IPS-18c (cell line): ENCODE results near the gene ULK2.

ENCODE experiments used
- H3K4me3 ChIP-seq: 2 replicates; pipeline ENCODE4 v1.7.0; 2013; ENCODE audit warnings: low read depth, mild to moderate bottlenecking, low read length, moderate library complexity; ENCODE audit not compliant: insufficient read depth
- H3K9me3 ChIP-seq: one replicate; pipeline ENCODE4 v1.6.1; 2013; ENCODE audit warnings: mild to moderate bottlenecking, low read length, moderate library complexity; ENCODE audit not compliant: control insufficient read depth, insufficient read depth

ULK2 gene

GRCh38 chr17:19757536-19758180 lies 110.1 kb downstream of the ULK2 start:
- no peak overlapping the region for H3K4me3 ChIP-seq
- no peaks in the 10 kb centered on the region for H3K9me3 ChIP-seq

DNA sequence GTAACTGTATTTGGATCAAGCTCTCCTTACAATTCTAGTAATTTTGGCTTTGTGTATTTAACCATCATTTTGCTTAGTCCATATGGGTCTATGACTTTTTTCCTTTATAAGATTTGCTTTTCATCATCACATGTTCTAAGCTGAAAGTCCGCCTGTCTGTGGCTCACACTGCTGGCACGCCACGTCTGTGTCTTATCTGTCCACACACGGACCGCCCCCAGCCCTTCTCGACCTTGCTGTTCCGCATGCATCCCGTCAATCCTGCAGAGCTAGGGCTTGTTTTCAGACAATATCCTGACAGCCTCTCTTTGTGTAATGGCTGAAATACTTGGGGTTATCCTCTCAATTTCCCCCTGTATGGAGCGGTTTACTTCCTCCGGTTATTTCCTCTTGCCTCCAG lies 111.2 kb downstream of the ULK2 start:
- Histone ChIP-seq H3K4me3 (no peak overlapping the region), H3K9me3 (no peaks in the 10 kb centered on the region)

DNA sequence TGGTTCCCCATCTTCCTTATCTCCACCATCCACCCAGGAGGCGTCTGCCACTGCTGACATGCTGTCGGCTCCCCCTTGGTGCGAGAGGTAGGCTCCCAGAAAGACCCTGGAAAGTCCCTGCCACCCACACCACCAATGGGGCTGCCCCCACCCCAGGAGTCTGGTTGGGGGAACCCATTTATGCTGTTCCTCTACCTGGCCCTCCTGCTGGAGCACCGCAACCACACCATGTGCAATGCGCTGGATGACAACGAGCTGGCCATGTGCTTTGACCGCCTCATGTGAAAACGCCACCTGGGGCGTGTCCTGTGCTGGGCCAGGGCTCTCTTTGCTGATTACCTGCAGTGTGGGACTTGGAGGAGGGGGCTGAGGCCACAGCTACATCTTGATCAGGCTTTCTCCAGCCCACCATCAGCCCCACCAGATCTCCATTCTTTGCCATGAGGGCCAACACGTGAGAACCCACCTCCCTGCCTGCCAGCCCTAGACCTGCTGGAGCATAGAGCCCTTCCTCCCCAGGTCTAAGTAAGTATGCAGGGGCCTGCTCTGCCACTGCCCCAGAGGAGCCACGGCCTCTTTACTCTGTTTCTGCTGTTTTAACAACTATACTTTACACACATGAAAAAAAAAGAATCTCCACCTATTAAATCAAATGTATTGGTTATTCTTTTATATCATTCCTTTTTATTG lies 111.8 kb downstream of the ULK2 start:
- H3K4me3 ChIP-seq, result no peak overlapping the region

GRCh38 chr17:19755392-19755791 lies 112.3 kb downstream of the ULK2 start:
- H3K9me3 ChIP-seq, result no peaks in the 10 kb centered on the region
- no peak overlapping the region for H3K4me3 ChIP-seq

More for the DNA sequence above, 111.8 kb downstream of the ULK2 start:
- no peaks in the 10 kb centered on the region for H3K9me3 ChIP-seq

- H3K4me3 ChIP-seq, result no peak overlapping the region
- no peaks in the 10 kb centered on the region for H3K9me3 ChIP-seq
Observed at GRCh38 chr17:19753661-19754463, 113.9 kb downstream of the ULK2 start.

- Histone ChIP-seq H3K9me3 (no peaks in the 10 kb centered on the region), H3K4me3 (no peak overlapping the region)
Observed at GRCh38 chr17:19753051-19753509, 114.7 kb downstream of the ULK2 start.

DNA sequence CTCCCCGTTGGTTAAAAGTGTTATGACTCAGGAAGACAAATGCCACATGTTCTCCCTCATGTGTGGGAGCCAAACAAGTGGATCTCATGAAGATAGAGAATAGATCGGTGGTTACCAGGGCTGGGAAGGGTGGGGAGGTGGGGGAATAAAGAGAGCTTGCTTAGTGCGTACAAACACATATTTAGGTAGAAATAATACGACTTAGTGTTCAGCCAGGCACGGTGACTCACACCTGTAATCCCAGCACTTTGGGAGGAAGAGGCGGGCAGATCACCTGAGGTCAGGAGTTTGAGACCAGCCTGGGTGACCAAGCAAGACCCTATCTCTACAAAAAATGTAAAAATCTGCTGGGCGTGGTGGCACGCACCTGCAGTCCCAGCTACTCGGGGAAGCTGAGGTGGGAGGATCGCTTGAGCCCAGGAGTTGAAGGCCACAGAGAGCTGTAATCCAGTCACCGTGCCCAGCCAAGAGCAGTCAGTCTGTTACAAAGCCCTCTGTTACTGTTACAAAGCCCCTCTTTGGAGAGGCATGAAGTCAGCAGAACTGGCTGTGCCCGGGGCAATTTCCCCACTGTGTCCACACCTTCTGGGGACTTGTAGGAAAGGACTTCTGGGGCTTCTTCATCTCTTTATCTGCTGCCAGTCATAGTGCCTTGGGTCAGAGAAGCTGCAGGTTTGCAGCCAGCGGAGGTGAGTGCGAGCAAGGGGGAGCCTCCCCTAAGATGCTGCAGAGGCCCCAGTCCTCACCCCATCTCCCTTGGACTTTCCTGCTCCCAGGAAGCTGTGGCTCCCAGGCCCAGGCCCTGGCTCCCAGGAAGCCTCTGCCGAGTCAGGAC lies 115.3 kb downstream of the ULK2 start:
- no peak overlapping the region for H3K4me3 ChIP-seq
- no peaks in the 10 kb centered on the region for H3K9me3 ChIP-seq

DNA sequence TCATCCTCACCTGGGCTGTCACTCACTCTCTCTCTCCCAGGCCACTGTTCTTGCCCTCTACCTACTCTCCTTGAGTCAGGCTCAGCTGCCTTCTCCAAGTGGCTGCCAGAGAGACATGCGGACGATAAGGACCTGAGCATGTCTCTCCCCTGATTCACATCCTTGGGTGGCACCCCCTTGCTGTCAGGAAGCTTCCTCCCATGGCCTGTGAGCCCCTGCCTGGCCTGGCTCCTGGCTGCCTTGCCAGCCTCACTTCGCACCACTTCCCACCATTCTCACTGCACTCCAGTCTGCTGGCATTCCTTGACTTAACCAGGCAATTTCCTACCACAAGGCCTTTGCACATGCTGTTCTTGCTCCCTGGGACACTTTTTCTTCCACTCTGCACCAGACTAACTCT lies 116.9 kb downstream of the ULK2 start:
- no peak overlapping the region for H3K4me3 ChIP-seq

GRCh38 chr17:19750020-19750572 lies 117.6 kb downstream of the ULK2 start:
- Histone ChIP-seq H3K4me3 (no peak overlapping the region), H3K9me3 (no peaks in the 10 kb centered on the region)

More for the DNA sequence above, 116.9 kb downstream of the ULK2 start:
- no peaks in the 10 kb centered on the region for H3K9me3 ChIP-seq

GRCh38 chr17:19748807-19749193 lies 118.9 kb downstream of the ULK2 start:
- Histone ChIP-seq H3K4me3 (no peak overlapping the region), H3K9me3 (no peaks in the 10 kb centered on the region)

- Histone ChIP-seq H3K4me3 (no peak within 1 kb of the TSS), H3K9me3 (no peaks in the 10 kb centered on the region)
Observed at GRCh38 chr17:19747829-19748806, 119.6 kb downstream of the ULK2 start, which contains the start of gene ALDH3A1. Gene ALDH3A1, minus strand, starts transcription at chr17:19748298. Its CDS starts 3,169 bp downstream, at chr17:19745129.

DNA sequence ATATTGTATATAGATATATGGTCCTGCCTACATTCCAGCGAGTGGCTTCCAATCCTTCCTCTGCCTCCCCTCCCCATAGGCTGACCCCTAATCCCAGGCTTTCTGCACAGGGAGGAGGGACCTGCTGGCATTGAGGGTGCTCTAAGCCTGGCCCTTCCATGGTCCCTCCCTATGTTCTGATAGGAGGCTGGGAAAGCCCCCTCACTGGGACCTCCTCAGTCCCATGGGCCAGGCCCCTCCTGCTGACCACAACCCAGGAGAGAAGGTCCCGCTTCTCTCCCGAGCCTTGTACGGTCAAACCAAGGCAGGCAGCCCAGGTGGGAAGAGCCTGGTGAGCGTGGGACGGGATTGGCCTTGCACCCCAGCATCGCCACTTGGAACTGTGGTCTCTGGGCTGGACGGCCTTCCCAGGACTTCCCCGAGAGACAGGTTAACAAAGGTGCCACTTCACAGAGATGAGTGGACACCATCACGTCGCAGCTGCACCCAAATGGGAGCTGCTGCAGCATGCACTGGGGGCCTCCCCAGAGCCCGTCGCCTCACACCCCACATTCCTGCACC lies 120.5 kb downstream of the ULK2 start:
- H3K4me3 ChIP-seq, result no peak overlapping the region

GRCh38 chr17:19746517-19746916 lies 121.2 kb downstream of the ULK2 start:
- H3K4me3 ChIP-seq, result no peak overlapping the region
- H3K9me3 ChIP-seq, result no peaks in the 10 kb centered on the region

More for the DNA sequence above, 120.5 kb downstream of the ULK2 start:
- H3K9me3 ChIP-seq, result no peaks in the 10 kb centered on the region

DNA sequence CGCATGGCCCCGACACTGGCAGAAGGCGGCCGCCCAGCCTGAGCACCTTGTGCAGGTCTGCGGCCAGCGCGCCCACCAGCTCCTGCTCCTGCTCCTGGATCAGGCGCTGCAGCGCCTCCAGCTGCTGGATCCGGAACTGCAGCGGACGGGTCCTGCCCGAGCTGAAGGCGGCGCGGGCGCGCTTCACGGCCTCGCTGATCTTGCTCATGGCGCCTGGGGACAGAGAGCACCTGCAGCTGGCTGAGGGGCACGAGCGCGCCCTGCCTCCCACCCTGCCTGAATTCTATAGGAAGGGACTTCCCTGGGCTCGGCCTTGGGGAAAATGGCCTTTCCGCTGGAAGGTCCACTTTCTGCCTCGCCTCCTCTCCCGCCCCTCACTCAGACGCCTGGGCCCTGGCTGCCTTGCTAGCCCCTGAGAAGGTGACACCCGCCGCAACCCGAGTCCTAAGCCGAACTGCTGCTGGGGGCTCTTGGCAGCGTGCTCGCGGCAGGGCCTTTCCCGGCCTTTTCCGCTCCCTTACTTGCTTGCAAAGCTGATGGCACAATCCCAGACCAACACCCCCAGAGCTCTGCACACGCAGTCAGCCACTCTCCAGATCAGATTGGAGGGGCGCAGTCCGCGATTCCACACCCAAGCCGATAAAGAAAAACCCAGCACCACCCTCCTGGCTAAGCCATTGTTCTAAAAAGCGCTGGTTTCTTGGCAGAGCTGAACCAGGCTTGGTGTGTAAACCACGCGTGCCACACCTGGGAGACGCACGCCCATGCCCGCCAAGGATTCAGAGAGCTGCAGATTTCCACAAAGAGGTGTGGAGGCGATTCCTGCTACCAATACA lies 122.6 kb downstream of the ULK2 start:
- H3K9me3 ChIP-seq, result no peaks in the 10 kb centered on the region
- peak overlapping the region; percentile 43; the same call in 1 of the 2 replicates for H3K4me3 ChIP-seq

- no peaks in the 10 kb centered on the region for H3K9me3 ChIP-seq
- peak overlapping the region; percentile 43 for H3K4me3 ChIP-seq
Observed at GRCh38 chr17:19744492-19744891, 123.2 kb downstream of the ULK2 start.
